KMS-11 (cell line): ENCODE results near the gene ALOX5.

Experiments
- H2AFZ ChIP-seq: fragments of 200-600 bp; sonication (generic); 2 replicates; pipeline ENCODE4 v1.6.1; 2016; ENCODE audit warnings: antibody characterized with exemption, mixed run types, low read depth
- H3K27ac ChIP-seq: fragments of 200-600 bp; sonication (generic); 2 replicates; pipeline ENCODE4 v1.6.1; 2016; ENCODE audit warnings: mild to moderate bottlenecking, mixed run types
- H3K27me3 ChIP-seq: fragments of 200-600 bp; sonication (generic); 2 replicates; pipeline ENCODE4 v1.6.1; 2017; ENCODE audit warnings: mild to moderate bottlenecking, low read depth, mixed run types, moderate library complexity; ENCODE audit not compliant: insufficient read depth
- H3K36me3 ChIP-seq: fragments of 200-600 bp; sonication (generic); 2 replicates; pipeline ENCODE4 v1.6.1; 2017; ENCODE audit warnings: mild to moderate bottlenecking, mixed run types; ENCODE audit not compliant: insufficient read depth
- H3K4me1 ChIP-seq: fragments of 200-600 bp; sonication (generic); 2 replicates; pipeline ENCODE4 v1.6.1; 2016; ENCODE audit warnings: mild to moderate bottlenecking, low read depth, mixed run types; ENCODE audit not compliant: poor library complexity, severe bottlenecking
- H3K4me2 ChIP-seq: fragments of 200-600 bp; sonication (generic); 2 replicates; pipeline ENCODE4 v1.7.0; 2016; ENCODE audit warnings: mild to moderate bottlenecking, mixed run types
- H3K4me3 ChIP-seq: fragments of 200-600 bp; sonication (generic); IDR thresholded peaks from 2 replicates; pipeline ENCODE4 v1.6.1; 2017; ENCODE audit warnings: low read depth, low read length, mixed read lengths; ENCODE audit not compliant: insufficient read depth
- H3K79me2 ChIP-seq: fragments of 200-600 bp; sonication (generic); 2 replicates; pipeline ENCODE4 v1.6.1; 2016; ENCODE audit warnings: low read depth, mixed run types; ENCODE audit not compliant: insufficient read depth
- H3K9ac ChIP-seq: fragments of 200-600 bp; sonication (generic); 2 replicates; pipeline ENCODE4 v1.6.1; 2016; ENCODE audit warnings: mild to moderate bottlenecking, mixed run types
- H4K20me1 ChIP-seq: fragments of 200-600 bp; sonication (generic); 2 replicates; pipeline ENCODE4 v1.6.1; 2016; ENCODE audit warnings: mild to moderate bottlenecking, mixed run types; ENCODE audit not compliant: insufficient read depth
- TF ChIP-seq, protein P1 (sequence below): fragments of 200-600 bp; sonication (generic); conservative IDR thresholded peaks from 2 replicates; pipeline ENCODE4 v1.6.1; 2017; ENCODE audit warnings: low read depth, mild to moderate bottlenecking, antibody characterized with exemption, low read length, moderate library complexity, mixed read lengths

Gene ALOX5

DNA sequence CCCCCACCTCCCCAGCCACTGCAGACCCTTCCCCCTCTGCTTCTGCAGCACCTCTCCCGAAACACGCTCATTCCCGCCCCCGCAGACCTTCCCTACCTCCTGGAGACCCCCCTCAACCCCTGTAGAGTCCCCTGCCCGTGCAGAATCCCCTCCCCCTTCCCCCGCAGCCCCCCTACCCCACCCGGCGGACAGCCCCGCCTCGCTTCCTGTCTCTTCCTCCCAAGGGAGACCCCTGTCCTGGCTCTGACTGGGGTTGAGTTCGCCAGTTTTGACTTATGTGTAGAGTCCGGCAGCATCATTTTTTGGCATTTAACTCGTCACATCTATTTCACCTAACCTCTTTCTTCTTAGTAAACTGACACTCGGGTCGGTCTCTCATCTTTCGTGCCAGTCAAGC, 54.0 kb downstream of the ALOX5 start:
- Histone ChIP-seq H3K9ac (no peak overlapping the region), H4K20me1 (no peaks in the 10 kb centered on the region), H3K4me3 (no peak overlapping the region), H3K4me1 (peaks cover 67% of the 10 kb centered on the region), H3K27ac (no peak overlapping the region), H3K4me2 (no peak overlapping the region), H3K79me2 (no peaks in the 10 kb centered on the region), H3K27me3 (no peaks in the 10 kb centered on the region), H3K36me3 (no peaks in the 10 kb centered on the region), H2AFZ (no peak overlapping the region)
- TF ChIP-seq, protein P1, sequence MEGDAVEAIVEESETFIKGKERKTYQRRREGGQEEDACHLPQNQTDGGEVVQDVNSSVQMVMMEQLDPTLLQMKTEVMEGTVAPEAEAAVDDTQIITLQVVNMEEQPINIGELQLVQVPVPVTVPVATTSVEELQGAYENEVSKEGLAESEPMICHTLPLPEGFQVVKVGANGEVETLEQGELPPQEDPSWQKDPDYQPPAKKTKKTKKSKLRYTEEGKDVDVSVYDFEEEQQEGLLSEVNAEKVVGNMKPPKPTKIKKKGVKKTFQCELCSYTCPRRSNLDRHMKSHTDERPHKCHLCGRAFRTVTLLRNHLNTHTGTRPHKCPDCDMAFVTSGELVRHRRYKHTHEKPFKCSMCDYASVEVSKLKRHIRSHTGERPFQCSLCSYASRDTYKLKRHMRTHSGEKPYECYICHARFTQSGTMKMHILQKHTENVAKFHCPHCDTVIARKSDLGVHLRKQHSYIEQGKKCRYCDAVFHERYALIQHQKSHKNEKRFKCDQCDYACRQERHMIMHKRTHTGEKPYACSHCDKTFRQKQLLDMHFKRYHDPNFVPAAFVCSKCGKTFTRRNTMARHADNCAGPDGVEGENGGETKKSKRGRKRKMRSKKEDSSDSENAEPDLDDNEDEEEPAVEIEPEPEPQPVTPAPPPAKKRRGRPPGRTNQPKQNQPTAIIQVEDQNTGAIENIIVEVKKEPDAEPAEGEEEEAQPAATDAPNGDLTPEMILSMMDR = no peak

DNA sequence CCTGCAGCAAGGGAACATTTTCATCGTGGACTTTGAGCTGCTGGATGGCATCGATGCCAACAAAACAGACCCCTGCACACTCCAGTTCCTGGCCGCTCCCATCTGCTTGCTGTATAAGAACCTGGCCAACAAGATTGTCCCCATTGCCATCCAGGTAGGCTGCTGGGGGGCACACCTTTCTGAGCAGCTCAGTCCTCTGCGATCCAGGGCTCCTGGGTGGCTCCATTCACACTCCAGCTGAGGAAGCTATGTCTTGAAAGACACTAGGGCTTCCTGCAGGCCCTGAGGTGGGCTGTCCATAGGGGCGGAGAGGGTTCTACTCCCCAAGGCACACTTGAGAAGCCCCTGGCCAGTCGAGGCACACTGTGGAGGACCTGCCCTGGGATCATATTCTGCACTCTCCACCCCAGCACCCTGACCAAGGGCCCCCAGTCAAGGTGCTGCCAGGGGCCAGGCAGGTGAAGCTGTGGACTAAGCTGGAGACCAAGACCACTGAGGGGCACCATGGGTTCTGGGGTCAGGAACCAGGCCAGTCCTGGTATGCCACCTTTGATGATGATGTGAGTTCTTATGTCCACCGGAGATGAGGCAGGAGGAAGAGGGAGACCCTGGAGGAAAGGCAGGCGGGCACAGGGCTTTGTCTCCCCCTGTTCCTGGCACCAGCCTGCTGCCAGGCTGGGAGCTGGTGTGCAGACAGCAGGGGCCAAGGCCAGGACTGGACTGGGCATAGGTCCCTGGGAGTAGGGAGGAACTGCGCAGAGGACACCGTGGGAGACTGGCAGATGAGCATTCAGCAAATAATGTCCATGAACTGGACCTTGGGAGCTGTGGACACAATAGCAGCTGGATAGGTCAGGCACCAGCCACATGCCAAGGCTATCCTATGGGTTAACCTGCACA, 54.8 kb downstream of the ALOX5 start:
- H3K4me3 ChIP-seq = no peak overlapping the region
- H3K36me3 ChIP-seq = no peaks in the 10 kb centered on the region
- peak overlapping the region; percentile 56; the same call in 1 of the 2 replicates for H3K4me2 ChIP-seq
- H3K27ac ChIP-seq = no peak overlapping the region
- TF ChIP-seq, protein P1 = no peak
- no peak overlapping the region for H3K9ac ChIP-seq
- H4K20me1 ChIP-seq = no peaks in the 10 kb centered on the region
- no peaks in the 10 kb centered on the region for H3K27me3 ChIP-seq
- H3K4me1 ChIP-seq = peaks cover 67% of the 10 kb centered on the region
- no peaks in the 10 kb centered on the region for H3K79me2 ChIP-seq
- no peak overlapping the region for H2AFZ ChIP-seq

DNA sequence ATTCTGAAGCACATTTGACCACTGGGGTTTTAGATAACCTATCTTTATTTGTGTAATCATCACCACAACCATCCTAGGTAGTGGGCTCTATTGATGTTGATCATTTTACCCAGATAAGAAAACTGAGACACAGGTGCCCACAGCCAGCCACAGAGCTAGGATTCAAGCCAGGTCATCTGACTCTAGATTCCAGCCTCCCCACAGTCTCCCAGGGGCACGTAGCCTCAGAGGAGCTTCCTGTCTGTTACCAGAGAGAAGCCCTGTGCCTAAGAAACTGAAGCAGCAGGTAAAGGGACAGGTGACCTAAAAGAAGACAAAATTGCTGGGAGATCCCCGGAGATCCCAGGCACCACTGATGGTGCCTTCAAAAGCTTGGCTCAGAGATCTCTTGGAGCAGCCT, 55.8 kb downstream of the ALOX5 start:
- Histone ChIP-seq H3K9ac (no peak overlapping the region), H4K20me1 (no peaks in the 10 kb centered on the region), H3K36me3 (no peaks in the 10 kb centered on the region), H3K79me2 (no peaks in the 10 kb centered on the region), H3K27ac (peak overlapping the region; percentile 31; the same call in 1 of the 2 replicates), H3K27me3 (no peaks in the 10 kb centered on the region), H3K4me2 (peak overlapping the region; percentile 56), H3K4me1 (peaks cover 70% of the 10 kb centered on the region), H2AFZ (no peak overlapping the region), H3K4me3 (no peak overlapping the region)
- TF ChIP-seq, protein P1 = no peak

DNA sequence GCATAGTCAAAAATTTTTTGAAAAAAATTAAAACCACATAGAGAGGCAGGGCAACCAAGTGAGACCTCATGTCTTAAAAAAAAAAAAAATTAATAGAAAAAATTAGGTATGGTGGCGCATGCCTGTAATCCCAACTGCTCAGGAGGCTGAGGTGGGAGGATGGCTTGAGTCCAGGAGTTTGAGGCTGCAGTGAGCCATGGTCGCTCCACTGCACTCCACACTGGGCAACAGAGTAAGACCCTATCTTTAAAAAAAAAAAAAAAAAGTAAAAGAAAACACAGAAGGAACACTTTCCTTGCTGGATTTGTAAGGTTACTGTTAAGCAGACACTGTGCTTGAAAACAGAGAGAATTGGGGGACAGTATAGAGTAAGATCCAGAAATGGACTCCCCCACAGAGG, 58.1 kb downstream of the ALOX5 start:
- H3K36me3 ChIP-seq = no peaks in the 10 kb centered on the region
- H3K79me2 ChIP-seq = no peaks in the 10 kb centered on the region
- TF ChIP-seq, protein P1 = no peak
- H3K27me3 ChIP-seq = no peaks in the 10 kb centered on the region
- H3K4me3 ChIP-seq = no peak overlapping the region
- peak overlapping the region; percentile 70; the same call in 1 of the 2 replicates for H3K4me2 ChIP-seq
- H3K9ac ChIP-seq = no peak overlapping the region
- no peak overlapping the region for H2AFZ ChIP-seq
- H4K20me1 ChIP-seq = no peaks in the 10 kb centered on the region
- no peak overlapping the region; the same call in 1 of the 2 replicates for H3K27ac ChIP-seq
- H3K4me1 ChIP-seq = peaks cover 74% of the 10 kb centered on the region
